H1 (cell line): ENCODE data around the gene EXD3.

ENCODE experiments used
- CEBPB ChIP-seq: IDR thresholded peaks from 2 replicates; pipeline ENCODE4 v1.6.1; 2012; ENCODE audit warnings: low read depth, low read length
- CTCF ChIP-seq, 3 experiments: IDR thresholded peaks; 1 replicate in 2 of 3; 2 replicates in 1 of 3; pipeline versions ENCODE4 v1.5.1 to v1.6.1; 2011; ENCODE audit warnings: low read length in 3 of 3, mild to moderate bottlenecking in 3 of 3, inconsistent platforms in 2 of 3, low read depth in 1 of 3, moderate library complexity in 1 of 3; ENCODE audit not compliant: insufficient read depth in 1 of 3; ENCODE audit errors: control extremely low read depth in 1 of 3
- EP300 ChIP-seq, 2 experiments: IDR thresholded peaks; 1 replicate in 1 of 2; 2 replicates in 1 of 2; pipeline ENCODE4 v1.6.1; 2011 to 2012; ENCODE audit warnings: low read depth in 2 of 2, low read length in 2 of 2, mild to moderate bottlenecking in 2 of 2, borderline replicate concordance in 1 of 2, inconsistent platforms in 1 of 2, moderate library complexity in 1 of 2
- JUN ChIP-seq: IDR thresholded peaks from 2 replicates; pipeline ENCODE4 v1.6.1; 2011; ENCODE audit warnings: low read depth, mild to moderate bottlenecking, improper control_type of control experiment, low read length
- MAFK ChIP-seq: IDR thresholded peaks from 2 replicates; pipeline ENCODE4 v1.6.1; 2012; ENCODE audit warnings: low read depth, mild to moderate bottlenecking, improper control_type of control experiment, low read length
- PHF8 ChIP-seq: fragments of 200-600 bp; sonication (generic); conservative IDR thresholded peaks from 2 replicates; pipeline ENCODE4 v1.7.1; 2012; ENCODE audit warnings: low read depth, mild to moderate bottlenecking, inconsistent platforms, low read length, moderate library complexity
- RAD21 ChIP-seq, 2 experiments: IDR thresholded peaks in 1 of 2; conservative IDR thresholded peaks in 1 of 2; 2 replicates each; pipeline ENCODE4 v1.6.1; 2011; ENCODE audit warnings: low read depth in 2 of 2, low read length in 2 of 2, improper control_type of control experiment in 1 of 2, inconsistent platforms in 1 of 2, mild to moderate bottlenecking in 1 of 2, moderate library complexity in 1 of 2

DNA sequence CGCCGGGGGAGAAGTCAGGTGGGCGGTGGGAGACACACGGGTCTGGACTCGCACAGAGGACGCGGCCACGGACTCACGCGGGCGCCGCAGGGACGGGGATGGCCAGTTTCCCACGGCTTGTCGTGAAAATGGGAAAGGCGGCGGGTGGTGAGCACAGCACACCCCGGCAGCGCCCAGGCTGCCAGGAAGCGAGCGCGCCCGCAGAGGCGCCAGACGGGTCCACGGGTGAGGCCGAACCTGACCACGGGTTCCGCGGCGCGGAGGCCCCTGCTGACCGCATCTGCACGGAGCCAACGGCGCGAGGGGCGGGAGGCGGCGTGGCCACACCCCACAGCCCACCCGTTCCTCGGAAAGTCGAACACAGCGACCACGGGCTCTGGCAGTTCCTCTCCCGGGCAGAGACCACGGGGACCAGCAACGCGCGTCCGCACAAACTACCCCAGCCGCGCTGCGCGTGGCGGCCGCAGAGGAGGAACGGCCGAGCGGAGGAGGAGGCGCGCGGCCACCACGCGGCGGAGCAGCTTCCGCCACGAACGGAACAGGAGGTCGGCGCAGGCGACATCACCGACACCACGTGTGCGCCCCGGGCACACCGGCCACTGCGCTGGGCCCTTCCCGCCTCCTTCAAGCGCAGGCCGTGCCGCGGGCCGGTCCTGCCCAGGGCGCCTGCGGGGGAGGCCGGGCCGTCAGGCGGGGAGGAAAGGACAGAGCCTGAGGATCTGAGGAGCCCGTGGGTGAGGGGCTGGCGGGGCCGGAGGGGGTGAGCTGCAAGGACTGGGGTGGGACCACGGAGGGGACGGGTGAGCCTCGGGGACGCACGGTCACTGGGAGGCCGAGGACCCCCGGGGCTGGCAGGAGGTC lies 5.6 kb downstream of the EXD3 start:
- TF ChIP-seq CEBPB (no peak), MAFK (no peak), CTCF (IDR thresholded peaks at IDR 0.05; ENCODE audit: control extremely low read depth in 1 of 3, insufficient read depth in 1 of 3, low read depth in 1 of 3, low read length in 3 of 3) (no peak), RAD21 (IDR thresholded peaks at IDR 0.05 in 1 of 2, conservative IDR thresholded peaks at IDR 0.05 in 1 of 2; ENCODE audit: low read depth in 2 of 2, low read length in 2 of 2) (no peak), EP300 (IDR thresholded peaks at IDR 0.05; ENCODE audit: borderline replicate concordance in 1 of 2, low read depth in 2 of 2, low read length in 2 of 2) (no peak), JUN (no peak), PHF8 (no peak)
